Lower leg skin (tissue), 4 donors: ENCODE data around the gene SH3BP5L. TPM values are rescaled to one million over a fixed set of nuclear protein-coding genes. Genes with fewer than 3 reads are reported as not detected.
A peak's percentile ranks its signal among the peaks of the same experiment; 100 is the strongest.

Experiments
- DNase-seq, 2 donors: peaks; one replicate each; pipeline ENCODE4 v3.0.0-alpha.2; 2019; ENCODE audit warnings: low spot score in 2 of 2
- H3K4me3 ChIP-seq: fragments of 200-600 bp; sonication (generic); 2 replicates; pipeline ENCODE4 v1.5.1; 2017; ENCODE audit warnings: mild to moderate bottlenecking, low read depth; ENCODE audit not compliant: poor library complexity, severe bottlenecking
- POLR2A ChIP-seq, 2 donors: fragments of 450-650 bp; IDR thresholded peaks; one replicate each; pipeline ENCODE4 v1.6.1; 2016 to 2017; ENCODE audit warnings: antibody characterized with exemption in 2 of 2, mild to moderate bottlenecking in 1 of 2, moderate library complexity in 1 of 2
- WGBS, 2 donors: methylation state at CpG; one replicate each; pipeline ENCODE4 v1.1.5; 2018; 5-methylcytosine and 5-hydroxymethylcytosine counted together
- intact Hi-C: fragments of 100-400 bp; cut with DNase I; formaldehyde crosslinking; loops from one replicate; pipeline ENCODE4 v1.15.0; 2023; ENCODE audit warnings: low total_unique reads
- total RNA-seq, 4 donors: library from RNA; depleted of rRNA; stranded (reverse); fragments of >200 nt; gene quantifications; one replicate each; pipeline ENCODE4 v1.1.0, GENCODE V29; 2016
- TF ChIP-seq, protein P1 (sequence below), 3 donors: fragments of 450-650 bp; IDR thresholded peaks; one replicate each; pipeline ENCODE4 v1.5.1; 2016; ENCODE audit warnings: antibody characterized with exemption in 3 of 3, mild to moderate bottlenecking in 3 of 3, moderate library complexity in 2 of 3

The SH3BP5L gene
- total RNA-seq, 4 donors from 2014 or later = 31.4 to 45.4 (median 33.9) TPM

DNA sequence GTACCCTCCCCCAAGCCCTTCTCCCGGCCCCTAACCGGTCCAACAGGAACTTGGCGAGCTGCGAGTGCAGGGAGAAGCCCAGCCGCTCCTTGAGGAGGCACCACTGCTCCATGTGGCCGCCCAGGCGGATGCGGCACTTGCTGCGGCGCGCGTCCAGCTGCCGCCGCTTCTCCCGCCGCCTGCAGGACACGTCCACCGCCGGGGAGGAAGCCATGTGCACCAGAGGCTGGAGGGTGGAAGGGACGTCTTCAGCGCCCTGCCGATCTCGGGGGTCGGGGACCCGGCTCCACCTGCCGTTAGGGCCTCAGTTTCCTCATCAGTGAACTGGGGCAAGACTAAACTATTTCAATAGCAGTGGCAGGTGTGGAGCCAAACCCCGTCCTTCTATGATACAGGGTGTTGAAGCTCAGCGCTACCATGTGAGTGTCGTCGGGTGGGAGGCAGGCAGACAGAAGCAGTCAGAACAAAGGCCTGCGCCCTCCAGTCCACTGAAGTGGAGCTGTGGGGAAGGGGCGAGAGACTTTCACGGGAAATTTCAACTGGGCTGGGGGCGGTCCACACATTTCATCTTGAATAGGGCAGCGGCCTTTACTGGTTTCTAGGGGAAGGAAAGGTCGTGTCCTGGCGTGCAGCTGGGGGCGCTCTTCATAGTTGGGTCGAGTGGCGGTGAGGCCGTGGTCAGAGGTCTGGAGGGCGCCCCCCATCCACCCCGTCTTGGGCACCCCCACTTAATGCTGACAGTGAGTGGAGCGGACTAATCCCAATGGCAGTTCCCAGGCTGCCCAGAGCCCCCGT, 32.6 kb upstream of the SH3BP5L start:
- intact Hi-C loops = no loop called here
- TF ChIP-seq, protein P1, sequence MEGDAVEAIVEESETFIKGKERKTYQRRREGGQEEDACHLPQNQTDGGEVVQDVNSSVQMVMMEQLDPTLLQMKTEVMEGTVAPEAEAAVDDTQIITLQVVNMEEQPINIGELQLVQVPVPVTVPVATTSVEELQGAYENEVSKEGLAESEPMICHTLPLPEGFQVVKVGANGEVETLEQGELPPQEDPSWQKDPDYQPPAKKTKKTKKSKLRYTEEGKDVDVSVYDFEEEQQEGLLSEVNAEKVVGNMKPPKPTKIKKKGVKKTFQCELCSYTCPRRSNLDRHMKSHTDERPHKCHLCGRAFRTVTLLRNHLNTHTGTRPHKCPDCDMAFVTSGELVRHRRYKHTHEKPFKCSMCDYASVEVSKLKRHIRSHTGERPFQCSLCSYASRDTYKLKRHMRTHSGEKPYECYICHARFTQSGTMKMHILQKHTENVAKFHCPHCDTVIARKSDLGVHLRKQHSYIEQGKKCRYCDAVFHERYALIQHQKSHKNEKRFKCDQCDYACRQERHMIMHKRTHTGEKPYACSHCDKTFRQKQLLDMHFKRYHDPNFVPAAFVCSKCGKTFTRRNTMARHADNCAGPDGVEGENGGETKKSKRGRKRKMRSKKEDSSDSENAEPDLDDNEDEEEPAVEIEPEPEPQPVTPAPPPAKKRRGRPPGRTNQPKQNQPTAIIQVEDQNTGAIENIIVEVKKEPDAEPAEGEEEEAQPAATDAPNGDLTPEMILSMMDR (IDR thresholded peaks at IDR 0.05) = no peak
- no peak for TF ChIP-seq POLR2A (IDR thresholded peaks at IDR 0.05)
- peak overlapping the region; percentile 36 for H3K4me3 ChIP-seq
- DNase-seq = peak in 1 of 2 donors; percentile 91
- WGBS, 2 donors = 0 to 2% methylated on average over 16 to 42 of the region's 45 CpGs

DNA sequence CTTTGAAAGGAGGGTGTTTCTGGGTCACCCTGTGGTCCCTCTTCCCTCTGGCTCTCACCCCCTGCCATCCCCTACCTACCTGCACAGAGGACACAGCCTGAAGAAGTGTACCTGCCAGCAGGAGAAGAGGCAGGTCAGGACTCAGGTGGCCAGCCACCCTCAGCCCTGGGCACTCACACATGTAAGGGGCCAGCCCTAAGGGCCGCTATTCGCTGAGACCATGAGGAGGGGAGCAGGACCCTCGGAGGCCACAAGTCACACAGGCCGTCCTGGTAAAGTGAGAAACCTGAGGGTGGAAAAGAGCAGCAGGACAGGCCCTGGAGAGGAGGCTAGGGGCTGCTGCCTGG, 32.0 kb upstream of the SH3BP5L start:
- DNase-seq = no peak
- H3K4me3 ChIP-seq = peak overlapping the region; percentile 36
- 17 to 25% methylated on average over 4 of the region's 4 CpGs for WGBS, 2 donors
- intact Hi-C loops = no loop called here
- TF ChIP-seq POLR2A (IDR thresholded peaks at IDR 0.05) = no peak
- TF ChIP-seq, protein P1 (IDR thresholded peaks at IDR 0.05) = no peak

DNA sequence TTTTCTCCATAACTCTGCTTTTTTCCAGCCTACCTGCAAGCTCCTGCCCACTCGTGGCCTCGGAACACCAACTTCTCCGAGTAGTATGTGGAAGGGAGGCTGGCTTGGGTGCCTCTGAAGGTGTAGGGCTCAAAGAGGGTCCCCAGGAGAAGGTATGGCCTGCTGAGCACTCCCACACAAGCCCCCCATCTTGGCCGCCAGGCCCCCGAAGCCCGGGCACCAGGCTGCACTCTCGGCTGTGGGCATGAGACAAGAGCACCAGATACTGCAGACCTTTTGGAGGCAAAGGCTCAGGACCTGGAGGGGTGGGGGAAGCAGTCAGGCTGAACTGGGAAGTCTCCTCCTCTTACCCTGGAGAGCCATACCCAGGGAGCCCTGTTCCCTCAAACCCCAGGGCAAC, 31.5 kb upstream of the SH3BP5L start:
- peak in 1 of 2 donors; percentile 83 for DNase-seq
- TF ChIP-seq POLR2A (IDR thresholded peaks at IDR 0.05) = no peak
- TF ChIP-seq, protein P1 (IDR thresholded peaks at IDR 0.05) = no peak
- intact Hi-C loops = no loop called here
- H3K4me3 ChIP-seq = no peak overlapping the region
- WGBS, 2 donors = 91 to 92% methylated on average over 7 of the region's 7 CpGs

DNA sequence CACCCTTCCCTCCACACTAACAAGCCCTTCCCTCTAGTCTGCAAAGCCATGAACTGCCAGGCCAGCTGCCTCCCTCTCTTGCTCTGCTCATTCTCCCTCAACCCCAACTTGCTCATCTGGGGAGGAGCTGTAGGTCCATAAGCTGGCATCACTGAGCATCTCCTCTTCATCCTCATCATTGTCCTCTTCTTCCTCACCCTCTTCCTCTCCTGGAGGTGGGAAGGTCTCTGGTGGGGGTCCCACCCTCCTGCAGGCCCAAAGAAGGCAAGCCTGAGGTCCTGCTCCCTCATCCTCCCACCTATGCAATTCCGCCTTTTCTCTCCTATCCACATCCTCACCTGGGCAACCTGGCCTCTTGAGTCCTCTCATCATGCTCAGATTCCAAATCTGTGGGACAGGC, 30.5 kb upstream of the SH3BP5L start:
- no peak for DNase-seq
- no peak overlapping the region for H3K4me3 ChIP-seq

DNA sequence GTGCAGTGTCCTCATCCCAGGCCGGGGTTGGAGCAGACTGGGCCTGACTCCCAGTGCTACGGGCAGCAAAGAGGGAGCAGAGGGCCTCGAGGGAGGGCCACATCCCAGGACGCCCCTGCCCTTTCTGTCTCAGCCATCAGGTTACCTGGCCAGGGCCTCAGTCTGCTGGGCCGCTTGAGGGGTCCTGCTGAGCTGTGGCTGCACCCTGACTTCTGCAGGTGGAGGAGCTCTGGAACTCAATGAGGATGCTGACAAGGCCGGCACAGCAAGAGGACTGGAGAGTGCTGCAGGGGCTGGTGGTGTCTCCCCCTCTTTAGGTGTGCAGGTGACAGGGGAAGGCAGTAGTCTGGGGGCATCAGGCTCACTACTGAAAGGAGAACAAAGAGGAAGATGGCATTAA, 29.9 kb upstream of the SH3BP5L start:
- no peak for TF ChIP-seq POLR2A (IDR thresholded peaks at IDR 0.05)
- TF ChIP-seq, protein P1 (IDR thresholded peaks at IDR 0.05) = no peak
- H3K4me3 ChIP-seq = no peak overlapping the region
- WGBS, 2 donors = 90 to 96% methylated on average over 6 of the region's 6 CpGs
- peak in 1 of 2 donors; percentile 73 for DNase-seq
- intact Hi-C loops = no loop called here

More for the DNA sequence above, 30.5 kb upstream of the SH3BP5L start:
- WGBS, 2 donors = 97 to 100% methylated on average over 1 of the region's 1 CpG
- TF ChIP-seq POLR2A (IDR thresholded peaks at IDR 0.05) = no peak
- TF ChIP-seq, protein P1 (IDR thresholded peaks at IDR 0.05) = no peak
- intact Hi-C loops = no loop called here
